Gastrocnemius medialis (tissue), 4 donors: ENCODE data around the gene FNDC10.

Experiments used
- CTCF ChIP-seq, 5 experiments: fragments of 450-650 bp in 3 of 5; fragments of 200-600 bp in 2 of 5; sonication (generic) in 2 of 5; IDR thresholded peaks in 4 of 5; conservative IDR thresholded peaks in 1 of 5; 1 replicate in 4 of 5; 2 replicates in 1 of 5; pipeline ENCODE4 v1.5.1; 2016 to 2019; ENCODE audit warnings: antibody characterized with exemption in 5 of 5, mild to moderate bottlenecking in 3 of 5, moderate library complexity in 3 of 5
- POLR2A ChIP-seq, 2 donors: fragments of 450-650 bp; IDR thresholded peaks; one replicate each; pipeline ENCODE4 v1.6.1; 2017; ENCODE audit warnings: antibody characterized with exemption in 2 of 2, mild to moderate bottlenecking in 2 of 2, moderate library complexity in 2 of 2

GRCh38 chr1:1552263-1552639 lies 47.7 kb downstream of the FNDC10 start:
- no peak for TF ChIP-seq CTCF (IDR thresholded peaks at IDR 0.05 in 4 of 5, conservative IDR thresholded peaks at IDR 0.05 in 1 of 5)
- no peak for TF ChIP-seq POLR2A (IDR thresholded peaks at IDR 0.05)
